Inferior parietal cortex (tissue), 1 donor: ENCODE measurements around the gene MCEMP1.

ENCODE experiments used
- DNase-seq: peaks from one replicate; pipeline ENCODE4 v3.0.0-alpha.2; 2016; ENCODE audit errors: extremely low spot score

The MCEMP1 gene

GRCh38 chr19:7676854-7677253 is at the start of gene MCEMP1:
MCEMP1 (plus strand) TSS chr19:7677090; CDS start chr19:7677121, 31 bp downstream.
- no peak for DNase-seq

DNA sequence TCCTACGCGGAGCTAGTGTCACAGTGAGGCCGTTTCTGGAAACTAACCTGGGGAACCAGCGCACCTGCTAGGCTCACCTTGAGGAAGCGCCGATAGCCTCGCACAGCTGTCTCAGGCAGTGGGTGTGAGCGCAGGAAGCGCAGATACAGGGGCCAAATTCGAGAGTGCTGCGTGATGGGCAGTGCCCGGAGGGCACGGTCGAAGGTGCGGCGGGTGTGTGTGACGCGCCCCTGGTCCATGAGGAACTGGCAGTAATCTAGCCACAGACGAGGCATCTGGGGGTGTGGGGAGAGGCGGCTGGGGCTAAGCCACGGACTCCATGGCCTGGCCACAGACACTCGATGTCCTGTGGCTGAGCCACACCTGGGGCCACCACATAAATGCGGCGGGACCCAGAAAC is 49.7 kb upstream of the MCEMP1 start:
- DNase-seq, result no peak

DNA sequence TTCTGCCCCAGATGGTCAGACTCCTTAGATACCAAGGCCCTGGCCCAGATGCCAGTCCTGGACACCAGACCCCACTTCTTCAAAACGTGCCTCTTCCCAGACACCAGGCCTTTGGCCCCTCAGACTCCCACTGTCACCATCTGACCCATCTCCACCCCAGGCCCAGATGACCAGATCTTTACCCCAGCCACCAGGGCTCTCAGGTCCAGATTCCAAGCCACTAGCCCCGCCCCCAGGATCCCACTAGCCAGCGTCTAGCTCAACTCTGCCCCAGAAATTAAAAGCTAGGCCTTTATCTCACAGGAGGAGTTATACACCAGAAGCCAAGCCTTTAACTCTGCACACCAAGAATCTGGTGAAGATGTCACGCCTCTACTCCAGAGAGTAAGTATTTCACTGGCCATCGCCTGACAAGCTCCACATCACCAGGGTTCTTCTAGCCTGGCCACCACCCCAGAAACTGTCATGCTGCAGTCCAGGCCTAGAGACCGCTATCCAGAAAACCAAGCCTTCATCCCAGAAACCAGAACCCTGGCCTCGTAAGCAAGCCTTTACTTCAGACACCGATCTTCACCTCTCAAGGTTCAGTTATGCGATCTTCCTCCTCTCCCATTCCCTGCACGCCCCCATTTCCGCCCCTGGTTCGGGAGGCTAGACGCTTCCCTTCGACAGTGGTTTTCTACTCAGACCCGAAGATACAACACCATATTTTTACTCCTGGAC is 48.1 kb upstream of the MCEMP1 start:
- DNase-seq, result no peak

- peak; percentile 99 for DNase-seq
Observed at GRCh38 chr19:7629347-7630054, 47.4 kb upstream of the MCEMP1 start, which contains the start of the genes PET100 and XAB2. PET100 (plus strand) TSS chr19:7629793; CDS start chr19:7629834, 41 bp downstream. XAB2 (minus strand) TSS chr19:7629545; CDS start chr19:7629527, 18 bp downstream.

- no peak for DNase-seq
Observed at GRCh38 chr19:7631577-7631976, 45.3 kb upstream of the MCEMP1 start.

DNA sequence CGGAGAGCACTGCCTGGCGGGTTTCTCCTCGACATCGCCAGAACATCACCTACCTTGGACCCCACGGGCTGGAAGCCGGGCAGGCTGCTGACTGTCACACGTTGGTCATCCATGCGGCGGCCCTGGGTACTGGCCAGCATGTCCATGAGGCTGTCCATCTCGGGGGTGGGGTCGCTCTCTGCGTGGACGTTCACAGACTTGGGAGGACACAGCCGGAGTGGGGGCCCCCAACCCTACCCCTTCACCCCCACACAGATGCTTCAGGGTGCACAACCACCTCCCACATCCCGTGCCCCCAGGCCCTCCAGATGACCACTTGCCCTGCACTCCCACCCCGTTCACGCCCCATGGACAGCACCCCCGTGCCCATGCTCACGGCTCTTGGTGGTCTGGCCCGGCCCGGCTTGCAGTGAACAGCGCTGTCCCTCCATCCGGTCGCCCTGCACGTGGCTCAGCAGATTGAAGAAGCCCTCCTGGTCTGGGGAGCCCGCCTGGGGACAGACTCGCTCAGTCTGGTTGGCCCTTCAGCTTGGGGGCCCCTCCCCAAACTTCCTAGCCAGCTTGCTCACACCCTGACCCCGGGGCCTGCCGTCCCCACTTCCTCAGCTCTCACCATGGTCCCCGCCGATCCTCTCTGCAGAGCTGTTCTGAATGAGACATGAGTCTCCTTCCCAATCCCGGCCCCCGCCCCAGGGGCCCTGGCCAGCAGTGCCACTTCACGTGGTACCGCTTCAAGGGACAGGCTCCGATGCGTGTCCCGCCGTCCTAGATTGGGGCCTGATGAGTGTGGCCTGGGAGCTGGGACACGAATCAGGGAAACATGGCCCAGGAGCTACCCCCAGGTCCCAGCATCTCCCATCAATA is 44.3 kb upstream of the MCEMP1 start:
- no peak for DNase-seq

GRCh38 chr19:7633698-7634097 is 43.2 kb upstream of the MCEMP1 start, which contains the start of gene PCP2:
PCP2 (minus strand) TSS chr19:7633719; CDS start chr19:7633457, 262 bp downstream.
- no peak for DNase-seq

GRCh38 chr19:7635670-7636069 is 41.2 kb upstream of the MCEMP1 start:
- DNase-seq, result no peak

GRCh38 chr19:7636317-7636690 is 40.6 kb upstream of the MCEMP1 start:
- DNase-seq, result no peak

GRCh38 chr19:7636691-7637373 is 40.1 kb upstream of the MCEMP1 start, which contains the start of gene STXBP2:
STXBP2 (plus strand) TSS chr19:7637110; CDS start chr19:7637150, 40 bp downstream.
- no peak for DNase-seq

GRCh38 chr19:7637374-7638256 is 39.3 kb upstream of the MCEMP1 start:
- DNase-seq, result no peak

GRCh38 chr19:7638802-7639465 is 38.0 kb upstream of the MCEMP1 start:
- no peak for DNase-seq

DNA sequence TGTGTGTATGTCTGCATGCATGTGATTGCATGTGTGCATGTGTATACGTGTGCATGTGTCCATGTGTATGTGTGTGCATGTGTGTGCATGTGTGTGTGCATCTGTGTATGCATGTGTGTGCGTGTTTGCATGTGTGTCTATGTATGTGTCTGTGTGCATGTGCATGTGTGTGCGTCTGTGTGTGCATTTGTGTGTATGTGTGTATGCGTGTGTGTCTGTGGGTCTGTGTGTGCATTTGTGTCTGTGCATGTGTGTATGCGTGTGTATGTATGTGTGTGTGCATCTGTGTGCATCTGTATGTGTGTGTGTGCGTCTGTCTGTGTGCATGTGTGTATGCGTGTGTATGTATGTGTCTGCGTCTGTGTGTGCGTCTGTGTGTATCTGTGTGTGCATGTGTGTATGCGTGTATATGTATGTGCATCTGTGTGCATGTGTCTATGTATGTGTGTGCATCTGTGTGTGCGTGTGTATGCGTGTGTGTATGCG is 37.0 kb upstream of the MCEMP1 start:
- no peak for DNase-seq

- DNase-seq, result no peak
Observed at GRCh38 chr19:7640803-7641202, 36.1 kb upstream of the MCEMP1 start.

DNA sequence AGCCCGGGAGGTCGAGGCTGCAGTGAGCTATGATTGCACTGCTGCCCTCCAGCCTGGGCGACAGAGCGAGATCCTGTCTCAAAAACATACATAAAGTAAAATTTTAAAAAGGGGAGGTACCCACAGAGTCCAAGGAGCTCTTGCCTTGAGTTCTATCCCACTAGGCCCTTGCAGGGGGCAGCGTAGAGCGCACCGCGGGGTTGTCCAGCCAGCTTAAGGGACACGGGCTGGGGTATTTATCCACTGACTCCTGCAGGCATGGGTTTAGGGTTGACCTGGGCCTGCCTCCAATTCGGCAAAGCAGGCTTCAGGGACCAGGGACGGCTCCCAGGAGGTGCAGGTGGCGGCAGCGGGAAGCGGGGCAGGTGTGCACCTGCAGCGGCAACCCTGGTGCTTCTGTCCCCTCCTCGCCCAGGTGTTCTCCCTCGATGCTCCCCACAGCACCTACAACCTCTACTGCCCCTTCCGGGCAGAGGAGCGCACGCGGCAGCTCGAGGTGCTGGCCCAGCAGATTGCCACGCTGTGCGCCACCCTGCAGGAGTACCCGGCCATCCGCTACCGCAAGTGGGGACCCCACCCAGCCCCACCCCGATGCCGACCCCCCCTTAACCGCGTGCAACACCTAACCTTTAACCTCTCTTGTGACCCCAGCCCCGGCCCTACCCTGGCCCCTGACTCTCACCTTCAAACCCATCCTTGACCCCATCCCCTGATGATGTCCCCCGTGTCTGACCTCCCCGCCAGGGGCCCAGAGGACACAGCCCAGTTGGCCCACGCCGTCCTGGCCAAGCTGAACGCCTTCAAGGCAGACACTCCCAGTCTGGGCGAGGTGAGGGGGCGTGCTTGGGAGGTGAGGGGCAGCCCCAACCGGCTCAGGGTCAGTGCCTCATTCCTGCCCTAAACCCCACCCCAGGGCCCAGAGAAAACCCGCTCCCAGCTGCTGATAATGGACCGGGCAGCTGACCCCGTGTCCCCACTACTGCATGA is 35.3 kb upstream of the MCEMP1 start:
- no peak for DNase-seq

DNA sequence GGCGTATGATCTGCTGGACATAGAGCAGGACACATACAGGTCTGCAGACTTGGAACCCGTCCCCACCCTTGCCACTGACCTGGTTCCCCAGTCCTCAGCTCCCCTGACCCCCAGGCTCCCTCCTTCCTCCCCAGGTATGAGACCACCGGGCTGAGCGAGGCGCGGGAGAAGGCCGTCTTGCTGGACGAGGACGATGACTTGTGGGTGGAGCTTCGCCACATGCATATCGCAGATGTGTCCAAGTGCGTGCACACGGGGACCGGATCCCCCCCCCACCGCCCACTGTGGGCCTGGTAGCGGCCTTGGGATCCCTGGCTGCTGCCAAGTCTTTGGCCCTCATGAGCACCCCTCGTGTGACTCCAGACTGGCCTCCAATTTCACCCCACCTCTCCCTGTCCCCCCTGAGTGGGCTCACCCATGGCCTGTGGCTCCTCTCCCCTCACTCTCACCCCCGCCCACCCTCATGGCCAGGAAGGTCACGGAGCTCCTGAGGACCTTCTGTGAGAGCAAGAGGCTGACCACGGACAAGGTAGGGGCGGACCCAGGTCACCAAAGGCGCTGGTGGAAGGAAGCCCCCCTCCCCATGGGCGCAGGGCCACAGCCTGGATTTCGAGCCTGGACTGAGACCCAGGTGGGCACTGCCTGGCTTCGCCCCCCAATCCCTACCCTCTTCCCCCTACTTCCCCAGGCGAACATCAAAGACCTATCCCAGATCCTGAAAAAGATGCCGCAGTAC is 34.4 kb upstream of the MCEMP1 start:
- DNase-seq, result no peak

DNA sequence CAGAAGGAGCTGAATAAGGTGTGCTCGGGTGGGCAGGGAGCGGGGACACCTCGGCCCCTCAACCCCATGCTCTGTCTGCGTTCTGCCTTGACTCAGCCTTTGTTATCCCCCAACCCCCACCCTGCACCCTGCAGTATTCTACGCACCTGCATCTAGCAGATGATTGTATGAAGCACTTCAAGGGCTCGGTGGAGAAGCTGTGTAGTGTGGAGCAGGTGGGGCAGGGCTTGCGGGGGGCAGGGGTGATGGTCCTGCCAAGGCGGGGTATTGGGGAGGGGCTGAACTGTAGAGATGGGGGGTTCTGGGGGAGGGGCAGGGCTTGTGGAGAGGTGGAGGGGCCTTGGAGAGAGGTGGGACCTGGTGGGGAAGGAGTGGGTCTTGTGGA is 33.9 kb upstream of the MCEMP1 start:
- no peak for DNase-seq
